Measurements from ENCODE around the gene KRT3. TPM values are rescaled to one million over a fixed set of nuclear protein-coding genes. Genes with fewer than 3 reads are reported as not detected.

The KRT3 gene
- total and polyA plus RNA-seq, 7 donors: not detected

DNA sequence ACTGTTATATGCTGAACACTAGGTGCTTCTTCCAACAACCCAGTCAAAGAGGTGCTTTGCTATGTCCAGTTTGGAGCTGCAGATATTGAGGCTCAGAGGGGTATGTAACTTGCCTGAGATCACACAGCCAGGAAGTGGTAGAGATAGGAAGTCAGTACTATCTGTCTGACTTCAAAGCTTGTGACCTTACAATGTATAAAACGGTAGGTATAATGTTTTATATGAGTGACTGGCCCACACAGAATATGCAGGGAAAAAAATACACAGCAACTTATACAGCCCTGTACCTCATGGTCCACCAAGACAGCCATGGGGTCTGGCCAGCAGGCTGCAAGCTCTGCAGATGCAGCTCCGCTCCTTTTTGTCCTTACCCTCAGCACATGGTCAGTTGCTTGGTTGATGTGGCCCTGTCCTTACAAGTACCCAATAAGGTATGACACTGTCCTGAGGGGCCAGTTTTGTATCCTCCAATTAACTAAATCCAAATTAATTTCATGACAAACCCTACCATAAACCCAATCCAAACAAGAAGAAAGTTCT is 21.9 kb upstream of the KRT3 start:
- 75 to 81% (median 78%) methylated on average over 2 of the region's 2 CpGs for WGBS, 3 donors
- no peaks in the 10 kb centered on the region for H3K9me3 ChIP-seq
- ATAC-seq: no peak

GRCh38 chr12:52817003-52817698 is 21.2 kb upstream of the KRT3 start:
- 84 to 87% (median 85%) methylated on average over 8 of the region's 8 CpGs for WGBS, 3 donors
- Histone ChIP-seq H3K27me3 (ENCODE audit: insufficient read depth in 3 of 3, low read length in 2 of 3) (peaks cover 0 to 41% (median 6%) of the 10 kb centered on the region in 3 donors), H3K36me3 (ENCODE audit: insufficient read depth in 1 of 2, low read depth in 1 of 2) (no peaks in the 10 kb centered on the region), H3K27ac (no peak overlapping the region), H3K4me1 (no peaks in the 10 kb centered on the region), H3K4me3 (no peak overlapping the region), H3K9me3 (no peaks in the 10 kb centered on the region)
- ATAC-seq: no peak
- TF ChIP-seq, protein P1, sequence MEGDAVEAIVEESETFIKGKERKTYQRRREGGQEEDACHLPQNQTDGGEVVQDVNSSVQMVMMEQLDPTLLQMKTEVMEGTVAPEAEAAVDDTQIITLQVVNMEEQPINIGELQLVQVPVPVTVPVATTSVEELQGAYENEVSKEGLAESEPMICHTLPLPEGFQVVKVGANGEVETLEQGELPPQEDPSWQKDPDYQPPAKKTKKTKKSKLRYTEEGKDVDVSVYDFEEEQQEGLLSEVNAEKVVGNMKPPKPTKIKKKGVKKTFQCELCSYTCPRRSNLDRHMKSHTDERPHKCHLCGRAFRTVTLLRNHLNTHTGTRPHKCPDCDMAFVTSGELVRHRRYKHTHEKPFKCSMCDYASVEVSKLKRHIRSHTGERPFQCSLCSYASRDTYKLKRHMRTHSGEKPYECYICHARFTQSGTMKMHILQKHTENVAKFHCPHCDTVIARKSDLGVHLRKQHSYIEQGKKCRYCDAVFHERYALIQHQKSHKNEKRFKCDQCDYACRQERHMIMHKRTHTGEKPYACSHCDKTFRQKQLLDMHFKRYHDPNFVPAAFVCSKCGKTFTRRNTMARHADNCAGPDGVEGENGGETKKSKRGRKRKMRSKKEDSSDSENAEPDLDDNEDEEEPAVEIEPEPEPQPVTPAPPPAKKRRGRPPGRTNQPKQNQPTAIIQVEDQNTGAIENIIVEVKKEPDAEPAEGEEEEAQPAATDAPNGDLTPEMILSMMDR (IDR thresholded peaks at IDR 0.05): no peak
- DNase-seq: no peak
- intact Hi-C loops (cut with DNase I): no loop called here

More for the DNA sequence above, 21.9 kb upstream of the KRT3 start:
- DNase-seq: no peak
- H3K4me3 ChIP-seq: no peak overlapping the region
- H3K27ac ChIP-seq: no peak overlapping the region
- H3K4me1 ChIP-seq: no peaks in the 10 kb centered on the region
- intact Hi-C loops (cut with DNase I): no loop called here
- H3K27me3 ChIP-seq (ENCODE audit: insufficient read depth in 3 of 3, low read length in 2 of 3): peaks cover 0 to 41% (median 6%) of the 10 kb centered on the region in 3 donors
- H3K36me3 ChIP-seq (ENCODE audit: insufficient read depth in 1 of 2, low read depth in 1 of 2): no peaks in the 10 kb centered on the region
- TF ChIP-seq, protein P1 (IDR thresholded peaks at IDR 0.05): no peak

DNA sequence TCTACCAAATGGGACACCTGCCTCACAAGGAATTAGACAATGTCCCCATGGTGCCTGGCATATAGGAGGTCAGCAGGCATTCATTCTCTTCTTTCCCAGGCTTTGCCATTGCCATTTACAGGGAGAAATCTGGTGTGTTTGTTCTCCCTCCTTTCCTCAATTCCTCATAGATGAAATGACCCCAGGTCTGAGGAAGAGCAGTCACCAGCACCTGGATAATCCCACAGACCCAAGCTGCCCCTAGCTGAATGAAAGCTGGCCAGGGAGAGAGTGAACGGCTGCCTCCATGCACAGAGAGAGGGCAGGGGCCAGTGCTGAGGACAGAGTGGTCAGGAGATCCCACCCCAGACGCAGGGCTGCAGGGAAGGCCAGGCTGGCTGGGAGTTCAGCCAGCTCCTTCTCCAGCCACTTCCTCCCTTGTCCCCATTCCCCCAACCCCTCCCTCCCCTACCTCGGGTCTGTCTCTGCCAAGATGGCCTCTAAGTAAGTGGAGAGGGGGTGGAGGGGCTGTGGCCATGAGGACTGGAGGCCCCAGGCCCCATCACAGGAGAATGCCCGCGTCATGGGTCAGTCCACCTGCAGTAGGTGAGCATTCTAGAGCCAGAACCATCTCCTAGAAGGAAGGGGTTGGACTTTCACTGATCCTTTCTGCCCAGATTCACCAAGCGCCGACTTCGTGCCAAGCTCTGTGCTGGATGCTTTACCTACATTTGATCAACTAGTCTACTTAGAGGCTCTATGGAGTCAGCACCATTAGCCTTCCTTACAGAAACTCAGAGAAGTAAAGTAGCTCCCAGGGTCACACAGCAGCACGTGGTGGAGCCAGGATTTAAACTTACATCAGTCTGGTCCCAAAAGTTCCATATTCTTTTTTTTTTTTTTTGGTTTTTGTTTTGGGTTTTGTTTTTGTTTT is 20.0 kb upstream of the KRT3 start:
- Histone ChIP-seq H3K27me3 (ENCODE audit: insufficient read depth in 3 of 3, low read length in 2 of 3) (peaks cover 0 to 31% (median 6%) of the 10 kb centered on the region in 3 donors), H3K9me3 (no peaks in the 10 kb centered on the region), H3K27ac (no peak overlapping the region), H3K4me1 (no peaks in the 10 kb centered on the region), H3K36me3 (ENCODE audit: insufficient read depth in 1 of 2, low read depth in 1 of 2) (no peaks in the 10 kb centered on the region), H3K4me3 (no peak overlapping the region)
- intact Hi-C loops (cut with DNase I): no loop called here
- TF ChIP-seq, protein P1 (IDR thresholded peaks at IDR 0.05): no peak
- WGBS, 3 donors: 64 to 86% (median 75%) methylated on average over 8 to 9 of the region's 9 CpGs
- ATAC-seq (no peak), DNase-seq (no peak)

DNA sequence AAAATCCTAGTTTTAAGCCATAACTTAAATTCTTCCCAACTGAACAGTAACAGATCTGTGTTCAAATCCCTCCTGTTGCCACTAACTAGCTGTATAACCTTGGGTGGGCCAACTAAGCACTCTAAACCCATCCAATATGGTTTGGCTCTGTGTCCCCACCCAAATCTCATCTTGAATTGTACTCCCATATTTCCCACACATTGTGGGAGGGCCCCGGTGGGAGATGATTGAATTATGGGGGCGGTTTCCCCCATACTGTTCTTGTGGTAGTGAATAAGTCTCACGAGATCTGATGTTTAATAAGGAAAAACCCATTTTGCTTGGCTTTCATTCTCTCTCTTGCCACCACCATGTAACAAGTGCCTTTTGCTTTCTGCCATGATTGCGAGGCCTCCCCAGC is 19.2 kb upstream of the KRT3 start:
- H3K27me3 ChIP-seq (ENCODE audit: insufficient read depth in 3 of 3, low read length in 2 of 3): peaks cover 0 to 24% (median 5%) of the 10 kb centered on the region in 3 donors
- 89 to 93% (median 91%) methylated on average over 4 of the region's 4 CpGs for WGBS, 3 donors

More for the DNA sequence above, 19.2 kb upstream of the KRT3 start:
- ATAC-seq (no peak), DNase-seq (no peak)
- Histone ChIP-seq H3K9me3 (no peaks in the 10 kb centered on the region), H3K27ac (no peak overlapping the region), H3K4me3 (no peak overlapping the region), H3K4me1 (no peaks in the 10 kb centered on the region), H3K36me3 (ENCODE audit: insufficient read depth in 1 of 2, low read depth in 1 of 2) (no peaks in the 10 kb centered on the region)
- TF ChIP-seq, protein P1 (IDR thresholded peaks at IDR 0.05): no peak
- intact Hi-C loops (cut with DNase I): no loop called here

Measured in psoas muscle (tissue), 8 donors.